Activated CD8-positive, alpha-beta memory T cell treated with anti-CD3 and anti-CD28 coated beads, Interleukin-2, amount 50 U/mL, for 1 hour (primary cell): ENCODE measurements around the gene SRRM1.
"Not testable (repeated sequence)": the region's sequence is repeated elsewhere in the genome, so short reads cannot be mapped to it uniquely, and the experiment has no call there.

Source experiments
- DNase-seq: peaks from one replicate; pipeline ENCODE4 v3.0.0-alpha.2; 2020; ENCODE audit errors: extremely low read depth

The SRRM1 gene

GRCh38 chr1:24720152-24720551 is 77.0 kb downstream of the SRRM1 start:
- no peak for DNase-seq

DNA sequence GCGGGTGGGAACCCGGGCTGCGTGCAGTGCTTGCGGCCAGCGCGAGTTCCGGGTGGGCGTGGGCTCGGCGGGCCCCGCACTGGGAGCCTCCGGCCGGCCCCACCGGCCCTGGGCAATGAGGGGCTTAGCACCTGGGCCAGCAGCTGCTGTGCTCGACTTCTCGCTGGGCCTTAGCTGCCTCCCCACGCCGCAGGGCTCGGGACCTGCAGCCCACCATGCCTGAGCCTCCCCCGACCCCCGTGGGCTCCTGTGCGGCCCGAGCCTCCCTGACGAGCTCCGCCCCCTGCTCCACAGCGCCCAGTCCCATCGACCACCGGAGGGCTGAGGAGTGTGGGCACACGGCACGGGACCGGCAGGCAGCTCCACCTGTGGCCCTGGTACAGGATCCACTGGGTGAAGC is 78.4 kb downstream of the SRRM1 start:
- no peak for DNase-seq

DNA sequence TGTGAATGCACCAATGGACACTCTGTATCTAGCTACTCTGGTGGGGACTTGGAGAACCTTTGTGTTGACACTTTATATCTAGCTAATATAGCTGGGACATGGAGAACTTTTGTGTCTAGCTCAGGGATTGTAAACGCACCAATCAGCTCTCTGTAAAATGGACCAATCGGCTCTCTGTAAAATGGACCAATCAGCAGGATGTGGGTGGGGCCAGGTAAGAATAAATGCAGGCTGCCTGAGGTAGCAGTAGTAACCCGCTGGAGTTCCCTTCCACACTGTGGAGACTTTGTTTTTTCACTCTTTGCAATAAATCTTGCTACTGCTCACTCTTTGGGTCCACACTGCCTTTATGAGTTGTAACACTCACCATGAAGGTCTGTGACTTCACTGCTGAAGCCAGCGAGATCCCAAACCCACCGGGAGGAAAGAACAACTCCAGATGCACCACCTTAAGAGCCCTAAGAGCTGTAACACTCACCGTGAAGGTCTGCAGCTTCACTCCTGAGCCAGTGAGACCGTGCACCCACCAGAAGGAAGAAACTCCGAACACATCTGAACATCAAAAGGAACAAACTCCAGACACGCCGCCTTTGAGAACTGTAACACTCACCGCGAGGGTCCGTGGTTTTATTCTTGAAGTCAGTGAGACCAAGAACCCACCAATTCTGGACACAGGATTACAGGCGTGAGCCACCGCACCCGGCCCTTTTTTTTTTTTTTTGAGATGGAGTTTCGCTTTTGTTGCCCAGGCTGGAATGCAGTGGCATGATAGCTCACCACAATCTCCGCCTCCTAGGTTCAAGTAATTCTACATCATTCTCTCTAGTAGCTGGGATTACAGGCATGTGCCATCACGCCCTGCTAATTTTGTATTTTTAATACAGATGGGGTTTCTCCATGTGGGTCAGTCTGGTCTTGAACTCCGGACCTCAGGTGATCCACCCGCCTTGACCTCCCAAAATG is 79.3 kb downstream of the SRRM1 start:
- DNase-seq: not testable (repeated sequence)
